Neural cell (in vitro differentiated cells): Measurements from ENCODE around the gene COL2A1.

Experiments
- EP300 ChIP-seq: fragments of 450-650 bp; conservative IDR thresholded peaks from 2 replicates; pipeline ENCODE4 v1.6.1; 2014; ENCODE audit warnings: antibody characterized with exemption, mild to moderate bottlenecking, moderate library complexity; ENCODE audit not compliant: poor library complexity, severe bottlenecking
- MXI1 ChIP-seq: fragments of 450-650 bp; conservative IDR thresholded peaks from 2 replicates; pipeline ENCODE4 v1.6.1; 2014; ENCODE audit warnings: antibody characterized with exemption, mild to moderate bottlenecking; ENCODE audit not compliant: poor library complexity, severe bottlenecking
- TAF1 ChIP-seq: IDR thresholded peaks from 2 replicates; pipeline ENCODE4 v1.6.1; 2012; ENCODE audit warnings: low read depth
- TF ChIP-seq, protein P1 (sequence below): fragments of 450-650 bp; IDR thresholded peaks from 2 replicates; pipeline ENCODE4 v1.5.1; 2014; ENCODE audit warnings: antibody characterized with exemption, mild to moderate bottlenecking, moderate library complexity; ENCODE audit not compliant: poor library complexity, severe bottlenecking

DNA sequence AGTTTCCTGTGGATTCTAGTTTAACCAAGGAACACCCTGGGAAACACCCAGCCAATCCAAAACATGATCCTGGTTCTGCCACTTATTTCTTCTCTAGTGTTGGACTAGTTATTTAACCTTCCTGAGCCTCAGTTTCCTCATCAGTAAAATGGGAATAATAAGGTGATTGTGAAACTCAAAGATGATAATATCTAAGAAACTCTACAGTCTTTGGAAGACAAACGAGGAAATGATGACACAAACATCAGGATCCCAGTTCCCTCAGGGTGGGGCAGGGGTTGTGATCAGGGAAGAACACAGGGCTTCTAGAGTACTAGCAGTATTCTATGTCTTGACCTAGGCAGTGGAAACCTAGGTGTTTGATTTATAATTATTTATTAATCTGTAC, 58.9 kb downstream of the COL2A1 start:
- TF ChIP-seq, protein P1, sequence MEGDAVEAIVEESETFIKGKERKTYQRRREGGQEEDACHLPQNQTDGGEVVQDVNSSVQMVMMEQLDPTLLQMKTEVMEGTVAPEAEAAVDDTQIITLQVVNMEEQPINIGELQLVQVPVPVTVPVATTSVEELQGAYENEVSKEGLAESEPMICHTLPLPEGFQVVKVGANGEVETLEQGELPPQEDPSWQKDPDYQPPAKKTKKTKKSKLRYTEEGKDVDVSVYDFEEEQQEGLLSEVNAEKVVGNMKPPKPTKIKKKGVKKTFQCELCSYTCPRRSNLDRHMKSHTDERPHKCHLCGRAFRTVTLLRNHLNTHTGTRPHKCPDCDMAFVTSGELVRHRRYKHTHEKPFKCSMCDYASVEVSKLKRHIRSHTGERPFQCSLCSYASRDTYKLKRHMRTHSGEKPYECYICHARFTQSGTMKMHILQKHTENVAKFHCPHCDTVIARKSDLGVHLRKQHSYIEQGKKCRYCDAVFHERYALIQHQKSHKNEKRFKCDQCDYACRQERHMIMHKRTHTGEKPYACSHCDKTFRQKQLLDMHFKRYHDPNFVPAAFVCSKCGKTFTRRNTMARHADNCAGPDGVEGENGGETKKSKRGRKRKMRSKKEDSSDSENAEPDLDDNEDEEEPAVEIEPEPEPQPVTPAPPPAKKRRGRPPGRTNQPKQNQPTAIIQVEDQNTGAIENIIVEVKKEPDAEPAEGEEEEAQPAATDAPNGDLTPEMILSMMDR: no peak
- TF ChIP-seq EP300 (no peak), TAF1 (no peak), MXI1 (no peak)
